Lower leg skin (tissue), 3 donors: ENCODE results near the gene BCL2L1.

ENCODE experiments used
- POLR2A ChIP-seq, 2 donors: fragments of 450-650 bp; IDR thresholded peaks; one replicate each; pipeline ENCODE4 v1.6.1; 2016 to 2017; ENCODE audit warnings: antibody characterized with exemption in 2 of 2, mild to moderate bottlenecking in 1 of 2, moderate library complexity in 1 of 2
- TF ChIP-seq, protein P1 (sequence below), 3 donors: fragments of 450-650 bp; IDR thresholded peaks; one replicate each; pipeline ENCODE4 v1.5.1; 2016; ENCODE audit warnings: antibody characterized with exemption in 3 of 3, mild to moderate bottlenecking in 3 of 3, moderate library complexity in 2 of 3

GRCh38 chr20:31698243-31698802 is 24.3 kb downstream of the BCL2L1 start:
- TF ChIP-seq, protein P1, sequence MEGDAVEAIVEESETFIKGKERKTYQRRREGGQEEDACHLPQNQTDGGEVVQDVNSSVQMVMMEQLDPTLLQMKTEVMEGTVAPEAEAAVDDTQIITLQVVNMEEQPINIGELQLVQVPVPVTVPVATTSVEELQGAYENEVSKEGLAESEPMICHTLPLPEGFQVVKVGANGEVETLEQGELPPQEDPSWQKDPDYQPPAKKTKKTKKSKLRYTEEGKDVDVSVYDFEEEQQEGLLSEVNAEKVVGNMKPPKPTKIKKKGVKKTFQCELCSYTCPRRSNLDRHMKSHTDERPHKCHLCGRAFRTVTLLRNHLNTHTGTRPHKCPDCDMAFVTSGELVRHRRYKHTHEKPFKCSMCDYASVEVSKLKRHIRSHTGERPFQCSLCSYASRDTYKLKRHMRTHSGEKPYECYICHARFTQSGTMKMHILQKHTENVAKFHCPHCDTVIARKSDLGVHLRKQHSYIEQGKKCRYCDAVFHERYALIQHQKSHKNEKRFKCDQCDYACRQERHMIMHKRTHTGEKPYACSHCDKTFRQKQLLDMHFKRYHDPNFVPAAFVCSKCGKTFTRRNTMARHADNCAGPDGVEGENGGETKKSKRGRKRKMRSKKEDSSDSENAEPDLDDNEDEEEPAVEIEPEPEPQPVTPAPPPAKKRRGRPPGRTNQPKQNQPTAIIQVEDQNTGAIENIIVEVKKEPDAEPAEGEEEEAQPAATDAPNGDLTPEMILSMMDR (IDR thresholded peaks at IDR 0.05): no peak
- TF ChIP-seq POLR2A (IDR thresholded peaks at IDR 0.05): no peak
